GM12864 (cell line): ENCODE data around the gene MAGI2.

Experiments used
- DNase-seq: peaks from one replicate; pipeline ENCODE4 v3.0.0-alpha.2; 2011; ENCODE audit warnings: low read depth
- H3K4me3 ChIP-seq: 2 replicates; pipeline ENCODE4 v1.5.1; 2011; ENCODE audit warnings: mild to moderate bottlenecking, low read depth, low read length, control low read depth
- CTCF ChIP-seq: IDR thresholded peaks from 2 replicates; pipeline ENCODE4 v1.5.1; 2011; ENCODE audit warnings: low read depth, mild to moderate bottlenecking, moderate library complexity, low read length, control low read depth, inconsistent platforms; ENCODE audit errors: missing control alignments

MAGI2 gene

GRCh38 chr7:78441737-78442136, 1011.7 kb downstream of the MAGI2 start:
- DNase-seq: no peak
- no peak overlapping the region for H3K4me3 ChIP-seq
- TF ChIP-seq CTCF: no peak

GRCh38 chr7:78438433-78438832, 1015.0 kb downstream of the MAGI2 start:
- no peak for TF ChIP-seq CTCF
- H3K4me3 ChIP-seq: no peak overlapping the region
- no peak for DNase-seq

GRCh38 chr7:78437118-78437517, 1016.3 kb downstream of the MAGI2 start:
- H3K4me3 ChIP-seq: no peak overlapping the region
- no peak for TF ChIP-seq CTCF
- no peak for DNase-seq

GRCh38 chr7:78435355-78435754, 1018.1 kb downstream of the MAGI2 start:
- no peak overlapping the region for H3K4me3 ChIP-seq
- DNase-seq: no peak
- no peak for TF ChIP-seq CTCF

GRCh38 chr7:78434281-78434680, 1019.2 kb downstream of the MAGI2 start:
- H3K4me3 ChIP-seq: no peak overlapping the region
- DNase-seq: no peak

GRCh38 chr7:78433421-78433820, 1020.0 kb downstream of the MAGI2 start:
- no peak for TF ChIP-seq CTCF
- DNase-seq: no peak
- no peak overlapping the region for H3K4me3 ChIP-seq

More at GRCh38 chr7:78434281-78434680, 1019.2 kb downstream of the MAGI2 start:
- TF ChIP-seq CTCF: no peak

GRCh38 chr7:78429878-78430277, 1023.6 kb downstream of the MAGI2 start:
- no peak overlapping the region for H3K4me3 ChIP-seq
- TF ChIP-seq CTCF: no peak
- DNase-seq: no peak
